K562 (cell line): Measurements from ENCODE around the gene CCT5. TPM values are rescaled to one million over a fixed set of nuclear protein-coding genes. Genes with fewer than 3 reads are reported as not detected.

Experiments
- ATAC-seq: fragments of 200-7000 bp; cut with Tn5 transposase; 3 replicates; pipeline ENCODE4 v1.9.1; 2020; ENCODE audit warnings: moderate library complexity
- BruUV-seq: library from RNA; stranded (reverse); fragments of 400-500 nt; replicated peaks from 2 replicates; lab custom pipeline; 2021; lab: Mats Ljungman, UMichigan
- CTCF ChIA-PET: fragments of 300-600 bp; formaldehyde crosslinking; extraction: SDS; loops from one replicate; lab custom pipeline; 2021; ENCODE audit warnings: low intra/inter-chr PET ratio; lab: Yijun Ruan, JAX
- POLR2A ChIA-PET: fragments of 300-600, 350-650 bp; sonication (Branson Sonifier 250); formaldehyde crosslinking; extraction: SDS; loops from one replicate; lab custom pipeline; 2021; ENCODE audit warnings: antibody characterized with exemption, inconsistent platforms; lab: Yijun Ruan, JAX
- DNase-seq, 4 experiments: peaks; one replicate each; pipeline versions ENCODE4 v3.0.0 to v3.0.0-alpha.2; 2011 to 2018; ENCODE audit warnings: low spot score in 3 of 4, mixed read lengths in 3 of 4; ENCODE audit errors: extremely low read depth in 1 of 4
- FAIRE-seq: peaks from 2 replicates; lab custom pipeline; 2011; peaks lifted over from hg19 to GRCh38; lab: Jason Lieb, UNC
- H2AFZ ChIP-seq: 2 replicates; pipeline ENCODE4 v1.6.0; 2011; ENCODE audit warnings: low read depth, low read length, control low read depth, inconsistent platforms
- H3K27ac ChIP-seq: fragments of 200-600 bp; 3 replicates; pipeline ENCODE4 v1.8.0; 2011; ENCODE audit warnings: low read depth, mild to moderate bottlenecking, control low read depth, inconsistent platforms, low read length, moderate library complexity, mixed read lengths; ENCODE audit errors: extremely low read depth
- H3K27me3 ChIP-seq, 2 experiments: fragments of 300-600 bp in 1 of 2; 2 replicates in 1 of 2; 3 replicates in 1 of 2; pipeline versions ENCODE4 v1.6.0 to v1.8.0; 2011; ENCODE audit warnings: inconsistent platforms in 2 of 2, low read length in 2 of 2, mild to moderate bottlenecking in 1 of 2, mixed read lengths in 1 of 2, moderate library complexity in 1 of 2; ENCODE audit not compliant: control insufficient read depth in 2 of 2, insufficient read depth in 2 of 2
- H3K36me3 ChIP-seq: fragments of 300-600 bp; 3 replicates; pipeline ENCODE4 v1.8.0; 2011; ENCODE audit warnings: mild to moderate bottlenecking, low read length, inconsistent platforms; ENCODE audit not compliant: control insufficient read depth, insufficient read depth
- H3K4me1 ChIP-seq, 2 experiments: fragments of 200-600 bp in 1 of 2; replicated peaks in 1 of 2; 2 replicates in 1 of 2; 3 replicates in 1 of 2; pipeline versions ENCODE4 v1.5.1 to v1.8.0; 2011; ENCODE audit warnings: inconsistent platforms in 2 of 2, low read length in 2 of 2, mild to moderate bottlenecking in 1 of 2, mixed read lengths in 1 of 2, moderate library complexity in 1 of 2; ENCODE audit not compliant: control insufficient read depth in 2 of 2, insufficient read depth in 2 of 2
- H3K4me2 ChIP-seq: 2 replicates; pipeline ENCODE4 v1.6.1; 2011; ENCODE audit warnings: low read length, control low read depth, inconsistent platforms, mixed read lengths; ENCODE audit not compliant: insufficient read depth
- H3K4me3 ChIP-seq: fragments of 200-600 bp; sonication (generic), shearing (Covaris generic); 2 replicates; pipeline ENCODE4 v1.5.1; 2016; ENCODE audit warnings: control low read depth, inconsistent platforms
- H3K79me2 ChIP-seq: fragments of 200-600 bp; 3 replicates; pipeline ENCODE4 v1.8.0; 2011; ENCODE audit warnings: low read length, inconsistent platforms; ENCODE audit not compliant: control insufficient read depth, insufficient read depth
- H3K9ac ChIP-seq, 2 experiments: 2 replicates each; pipeline versions ENCODE4 v1.6.0 to v1.6.1; 2011; ENCODE audit warnings: low read depth in 2 of 2, low read length in 2 of 2, control low read depth in 1 of 2, inconsistent platforms in 1 of 2, mild to moderate bottlenecking in 1 of 2, mixed read lengths in 1 of 2; ENCODE audit not compliant: insufficient read depth in 1 of 2
- H3K9me1 ChIP-seq: one replicate; pipeline ENCODE4 v1.6.0; 2011; ENCODE audit warnings: inconsistent platforms, mild to moderate bottlenecking, low read length, moderate library complexity; ENCODE audit not compliant: control insufficient read depth, insufficient read depth
- H3K9me3 ChIP-seq: replicated peaks from 2 replicates; pipeline ENCODE4 v1.5.1; 2011; ENCODE audit warnings: low read depth, low read length, inconsistent platforms; ENCODE audit not compliant: control insufficient read depth, insufficient read depth
- H4K20me1 ChIP-seq: replicated peaks from 2 replicates; pipeline ENCODE4 v1.6.1; 2011; ENCODE audit warnings: low read length, inconsistent platforms, mixed read lengths; ENCODE audit not compliant: control insufficient read depth, insufficient read depth
- STAT5A ChIP-seq: IDR thresholded peaks from 2 replicates; pipeline ENCODE4 v1.6.1; 2012; ENCODE audit warnings: low read length, inconsistent platforms, borderline replicate concordance
- ZBTB33 ChIP-seq: sonication (generic); formaldehyde crosslinking; IDR thresholded peaks from 2 replicates; pipeline ENCODE4 v1.8.1; 2023; ENCODE audit warnings: mild to moderate bottlenecking, missing genetic modification reagents
- WGBS: fragments of 100-300 bp; shearing (Covaris generic); methylation state at CpG from one replicate; pipeline ENCODE4 v1.1.6; 2016; ENCODE audit warnings: low coverage, mixed read lengths; ENCODE audit not compliant: insufficient coverage; ENCODE audit errors: missing lambda C conversion rate; 5-methylcytosine and 5-hydroxymethylcytosine counted together
- in situ Hi-C: fragments of 300-500 bp; cut with MboI; formaldehyde crosslinking; loops from 4 replicates; pipeline ENCODE4 v1.15.0; 2018; ENCODE audit warnings: inconsistent platforms, mixed read lengths
- intact Hi-C: fragments of 100-400 bp; cut with micrococcal nuclease; formaldehyde crosslinking; loops from 2 replicates; pipeline ENCODE4 v1.14.2; 2022
- polyA plus RNA-seq, 8 experiments: library from polyadenylated mRNA; depleted of rRNA in 4 of 8; stranded (reverse) in 5 of 8; unstranded in 3 of 8; fragments of >200 nt; fragmentation: Nextera tagmentation in 2 of 8; fragmentation: Illumina TruSeq in 1 of 8; extraction: Ambion mirVana in 2 of 8; extraction: Trizol in 1 of 8; gene quantifications; 2 replicates each; pipeline versions ENCODE4 v1.2.1 to v1.2.3, GENCODE V29; 2011 to 2014; ENCODE audit warnings: inconsistent platforms in 1 of 8, missing spikeins in 1 of 8
- total RNA-seq, 7 experiments: library from RNA; depleted of rRNA in 6 of 7; stranded (reverse); fragments of >200 nt in 6 of 7; fragmentation: Illumina TruSeq in 2 of 7; extraction: Trizol in 2 of 7; gene quantifications; 2 replicates each; pipeline versions ENCODE4 v1.2.1 to v1.2.3, GENCODE V29; 2011 to 2021; ENCODE audit warnings: low replicate concordance in 1 of 7
- TF ChIP-seq, protein P1 (sequence below): fragments of 450-650 bp; IDR thresholded peaks from 2 replicates; pipeline ENCODE4 v1.6.1; 2017; ENCODE audit warnings: antibody characterized with exemption, mild to moderate bottlenecking
- TF ChIP-seq, protein P2 (sequence below): fragments of 250-450 bp; sonication (Bioruptor Pico); IDR thresholded peaks from 2 replicates; pipeline ENCODE4 v1.4.0; 2020

Gene CCT5
- total and polyA plus RNA-seq, 9 of the 15 experiments (the other 6 are each of a cell fraction or from before 2014, with no cell fraction given): 782 to 1,606 (median 1,153) TPM

DNA sequence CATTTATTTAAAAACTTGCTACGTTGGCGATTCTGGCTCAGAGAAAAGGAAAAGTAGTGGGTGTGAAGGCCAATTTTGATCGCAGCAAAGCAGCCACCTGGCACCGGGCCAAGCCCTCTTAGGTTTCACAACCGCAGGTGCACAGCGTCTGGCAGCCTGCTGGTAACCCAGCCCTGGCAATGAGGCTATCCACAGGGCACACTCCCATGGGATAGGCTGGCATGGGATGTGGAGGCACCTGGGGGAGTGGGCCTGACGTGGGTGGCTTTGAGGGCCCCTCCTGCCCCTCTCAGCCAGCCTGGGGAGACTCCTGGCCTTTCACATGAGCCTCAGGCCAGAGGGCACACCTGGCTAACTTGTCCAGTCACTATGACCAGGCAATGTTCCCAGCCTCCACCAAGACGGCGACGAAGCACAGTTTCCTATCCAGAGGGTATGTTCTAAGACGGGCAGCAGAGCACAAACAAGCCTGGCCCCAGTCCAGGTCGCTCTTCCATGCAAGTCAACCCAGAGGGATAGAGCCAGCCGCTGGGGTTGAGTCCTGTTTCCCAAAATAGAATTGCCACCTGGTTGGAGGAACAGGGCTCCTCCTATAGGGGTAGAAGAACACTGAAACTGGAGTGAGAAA, 38.6 kb downstream of the CCT5 start (continued):
- TF ChIP-seq, protein P1, sequence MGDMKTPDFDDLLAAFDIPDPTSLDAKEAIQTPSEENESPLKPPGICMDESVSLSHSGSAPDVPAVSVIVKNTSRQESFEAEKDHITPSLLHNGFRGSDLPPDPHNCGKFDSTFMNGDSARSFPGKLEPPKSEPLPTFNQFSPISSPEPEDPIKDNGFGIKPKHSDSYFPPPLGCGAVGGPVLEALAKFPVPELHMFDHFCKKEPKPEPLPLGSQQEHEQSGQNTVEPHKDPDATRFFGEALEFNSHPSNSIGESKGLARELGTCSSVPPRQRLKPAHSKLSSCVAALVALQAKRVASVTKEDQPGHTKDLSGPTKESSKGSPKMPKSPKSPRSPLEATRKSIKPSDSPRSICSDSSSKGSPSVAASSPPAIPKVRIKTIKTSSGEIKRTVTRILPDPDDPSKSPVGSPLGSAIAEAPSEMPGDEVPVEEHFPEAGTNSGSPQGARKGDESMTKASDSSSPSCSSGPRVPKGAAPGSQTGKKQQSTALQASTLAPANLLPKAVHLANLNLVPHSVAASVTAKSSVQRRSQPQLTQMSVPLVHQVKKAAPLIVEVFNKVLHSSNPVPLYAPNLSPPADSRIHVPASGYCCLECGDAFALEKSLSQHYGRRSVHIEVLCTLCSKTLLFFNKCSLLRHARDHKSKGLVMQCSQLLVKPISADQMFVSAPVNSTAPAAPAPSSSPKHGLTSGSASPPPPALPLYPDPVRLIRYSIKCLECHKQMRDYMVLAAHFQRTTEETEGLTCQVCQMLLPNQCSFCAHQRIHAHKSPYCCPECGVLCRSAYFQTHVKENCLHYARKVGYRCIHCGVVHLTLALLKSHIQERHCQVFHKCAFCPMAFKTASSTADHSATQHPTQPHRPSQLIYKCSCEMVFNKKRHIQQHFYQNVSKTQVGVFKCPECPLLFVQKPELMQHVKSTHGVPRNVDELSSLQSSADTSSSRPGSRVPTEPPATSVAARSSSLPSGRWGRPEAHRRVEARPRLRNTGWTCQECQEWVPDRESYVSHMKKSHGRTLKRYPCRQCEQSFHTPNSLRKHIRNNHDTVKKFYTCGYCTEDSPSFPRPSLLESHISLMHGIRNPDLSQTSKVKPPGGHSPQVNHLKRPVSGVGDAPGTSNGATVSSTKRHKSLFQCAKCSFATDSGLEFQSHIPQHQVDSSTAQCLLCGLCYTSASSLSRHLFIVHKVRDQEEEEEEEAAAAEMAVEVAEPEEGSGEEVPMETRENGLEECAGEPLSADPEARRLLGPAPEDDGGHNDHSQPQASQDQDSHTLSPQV: 0 out of 2 replicates have a peak, but pooled peaks have one; percentile 43

- Histone ChIP-seq H3K9me1 (no peaks in the 10 kb centered on the region), H3K9me3 (no peaks in the 10 kb centered on the region), H3K79me2 (peaks cover 51% of the 10 kb centered on the region), H3K4me1 (peaks cover 36 to 40% of the 10 kb centered on the region in 2 experiments), H2AFZ (no peak overlapping the region), H4K20me1 (no peaks in the 10 kb centered on the region), H3K36me3 (peaks cover 80% of the 10 kb centered on the region), H3K27ac (peak overlapping the region; percentile 27; the same call in 2 of the 3 replicates), H3K27me3 (no peaks in the 10 kb centered on the region), H3K4me3 (no peak overlapping the region), H3K4me2 (no peak overlapping the region), H3K9ac (no peak overlapping the region)
- no peak for FAIRE-seq
- ChIA-PET POLR2A (no interaction called here), CTCF (no interaction called here)
- TF ChIP-seq ZBTB33 (CRISPR knock-in tag) (peak; percentile 52; the same call in 1 of the 2 replicates), STAT5A (no peak)
- TF ChIP-seq, protein P2, sequence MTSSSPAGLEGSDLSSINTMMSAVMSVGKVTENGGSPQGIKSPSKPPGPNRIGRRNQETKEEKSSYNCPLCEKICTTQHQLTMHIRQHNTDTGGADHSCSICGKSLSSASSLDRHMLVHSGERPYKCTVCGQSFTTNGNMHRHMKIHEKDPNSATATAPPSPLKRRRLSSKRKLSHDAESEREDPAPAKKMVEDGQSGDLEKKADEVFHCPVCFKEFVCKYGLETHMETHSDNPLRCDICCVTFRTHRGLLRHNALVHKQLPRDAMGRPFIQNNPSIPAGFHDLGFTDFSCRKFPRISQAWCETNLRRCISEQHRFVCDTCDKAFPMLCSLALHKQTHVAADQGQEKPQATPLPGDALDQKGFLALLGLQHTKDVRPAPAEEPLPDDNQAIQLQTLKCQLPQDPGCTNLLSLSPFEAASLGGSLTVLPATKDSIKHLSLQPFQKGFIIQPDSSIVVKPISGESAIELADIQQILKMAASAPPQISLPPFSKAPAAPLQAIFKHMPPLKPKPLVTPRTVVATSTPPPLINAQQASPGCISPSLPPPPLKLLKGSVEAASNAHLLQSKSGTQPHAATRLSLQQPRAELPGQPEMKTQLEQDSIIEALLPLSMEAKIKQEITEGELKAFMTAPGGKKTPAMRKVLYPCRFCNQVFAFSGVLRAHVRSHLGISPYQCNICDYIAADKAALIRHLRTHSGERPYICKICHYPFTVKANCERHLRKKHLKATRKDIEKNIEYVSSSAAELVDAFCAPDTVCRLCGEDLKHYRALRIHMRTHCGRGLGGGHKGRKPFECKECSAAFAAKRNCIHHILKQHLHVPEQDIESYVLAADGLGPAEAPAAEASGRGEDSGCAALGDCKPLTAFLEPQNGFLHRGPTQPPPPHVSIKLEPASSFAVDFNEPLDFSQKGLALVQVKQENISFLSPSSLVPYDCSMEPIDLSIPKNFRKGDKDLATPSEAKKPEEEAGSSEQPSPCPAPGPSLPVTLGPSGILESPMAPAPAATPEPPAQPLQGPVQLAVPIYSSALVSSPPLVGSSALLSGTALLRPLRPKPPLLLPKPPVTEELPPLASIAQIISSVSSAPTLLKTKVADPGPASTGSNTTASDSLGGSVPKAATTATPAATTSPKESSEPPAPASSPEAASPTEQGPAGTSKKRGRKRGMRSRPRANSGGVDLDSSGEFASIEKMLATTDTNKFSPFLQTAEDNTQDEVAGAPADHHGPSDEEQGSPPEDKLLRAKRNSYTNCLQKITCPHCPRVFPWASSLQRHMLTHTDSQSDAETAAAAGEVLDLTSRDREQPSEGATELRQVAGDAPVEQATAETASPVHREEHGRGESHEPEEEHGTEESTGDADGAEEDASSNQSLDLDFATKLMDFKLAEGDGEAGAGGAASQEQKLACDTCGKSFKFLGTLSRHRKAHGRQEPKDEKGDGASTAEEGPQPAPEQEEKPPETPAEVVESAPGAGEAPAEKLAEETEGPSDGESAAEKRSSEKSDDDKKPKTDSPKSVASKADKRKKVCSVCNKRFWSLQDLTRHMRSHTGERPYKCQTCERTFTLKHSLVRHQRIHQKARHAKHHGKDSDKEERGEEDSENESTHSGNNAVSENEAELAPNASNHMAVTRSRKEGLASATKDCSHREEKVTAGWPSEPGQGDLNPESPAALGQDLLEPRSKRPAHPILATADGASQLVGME: no peak
- BruUV-seq: no TSS peak
- no peak for DNase-seq
- in situ Hi-C loops: no loop called here
- 87% methylated on average over 6 of the region's 6 CpGs for WGBS
- intact Hi-C loops: no loop called here
- ATAC-seq: no peak
Measured at GRCh38 chr5:10289353-10289752, 39.3 kb downstream of the CCT5 start.
